ENCODE data around the gene TAF1L. TPM values are rescaled to one million over a fixed set of nuclear protein-coding genes. Genes with fewer than 3 reads are reported as not detected.
A peak's percentile ranks its signal among the peaks of the same experiment; 100 is the strongest.

TAF1L gene
- total and polyA plus RNA-seq, 4 donors, result not detected

GRCh38 chr9:32579706-32580331, 55.6 kb downstream of the TAF1L start:
- H3K9ac ChIP-seq (ENCODE audit: low read depth in 1 of 2, low read length in 2 of 2), result no peak overlapping the region
- H3K4me3 ChIP-seq (ENCODE audit: low read depth in 1 of 3, low read length in 3 of 3), result no peak overlapping the region
- H3K4me1 ChIP-seq (ENCODE audit: control insufficient read depth in 4 of 4, insufficient read depth in 4 of 4, low read length in 3 of 4), result peaks cover 0 to 8% (median 3%) of the 10 kb centered on the region in 4 donors
- no peaks in the 10 kb centered on the region for H3K9me3 ChIP-seq (ENCODE audit: control insufficient read depth in 4 of 4, low read length in 3 of 4)
- no peaks in the 10 kb centered on the region for H3K36me3 ChIP-seq (ENCODE audit: control insufficient read depth in 4 of 4, insufficient read depth in 3 of 4, low read depth in 1 of 4, low read length in 3 of 4)
- 19% methylated on average over 4 of the region's 4 CpGs for WGBS
- peak; percentile 83 for DNase-seq (ENCODE audit: low spot score)
- H3K27ac ChIP-seq (ENCODE audit: low read depth in 1 of 2, low read length in 2 of 2), result no peak overlapping the region
- TF ChIP-seq CTCF (IDR thresholded peaks at IDR 0.05; ENCODE audit: low read depth, low read length, missing input control), result peak; percentile 95
- no peak for TF ChIP-seq ZBTB33 (IDR thresholded peaks at IDR 0.05)
- no peak for TF ChIP-seq GABPA (IDR thresholded peaks at IDR 0.05 in 1 of 2, conservative IDR thresholded peaks at IDR 0.05 in 1 of 2)
- peak; percentile 90 to 93 for TF ChIP-seq RAD21 (IDR thresholded peaks at IDR 0.05)
- no peak for TF ChIP-seq ATF3 (IDR thresholded peaks at IDR 0.05)
- TF ChIP-seq JUND (IDR thresholded peaks at IDR 0.05), result no peak
- no peaks in the 10 kb centered on the region for H3K27me3 ChIP-seq (ENCODE audit: control insufficient read depth in 4 of 4, insufficient read depth in 4 of 4, low read length in 3 of 4)

Other genes starting within 250 kb of the TAF1L start
- 1 to 10 TPM; 6.7 to 7.4 TPM for gene RIGI, start 109.5 kb downstream of the TAF1L start, total RNA-seq
- gene RIGI, start 109.5 kb downstream of the TAF1L start, polyA plus RNA-seq, result 1 to 10 TPM; 2.6 to 5.9 TPM
- gene SMIM27, start 83.3 kb downstream of the TAF1L start, total RNA-seq, result 1 to 10 TPM; 1.0 to 6.2 TPM
- gene SMIM27, start 83.3 kb downstream of the TAF1L start, polyA plus RNA-seq, result 10 to 100 TPM in 1 of 2 donors, 1 to 10 TPM in 1; 2.6 to 17.0 TPM
- gene TOPORS, start 83.1 kb downstream of the TAF1L start, total RNA-seq, result 10 to 100 TPM; 14.7 to 19.9 TPM
- gene TOPORS, start 83.1 kb downstream of the TAF1L start, polyA plus RNA-seq, result 1 to 10 TPM; 4.8 to 6.0 TPM
- gene NDUFB6, start 62.5 kb downstream of the TAF1L start, total RNA-seq, result 10 to 100 TPM; 22.3 to 28.6 TPM
- gene NDUFB6, start 62.5 kb downstream of the TAF1L start, polyA plus RNA-seq, result 100 to 1,000 TPM in 1 of 2 donors, 10 to 100 TPM in 1; 36.3 to 118 TPM
- not detected for gene TMEM215, start 147.9 kb upstream of the TAF1L start, total RNA-seq
- not detected for gene TMEM215, start 147.9 kb upstream of the TAF1L start, polyA plus RNA-seq